Skin of body (tissue), 2 donors: ENCODE measurements around the gene EIF4E. TPM values are rescaled to one million over a fixed set of nuclear protein-coding genes. Genes with fewer than 3 reads are reported as not detected.

ENCODE experiments used
- small RNA-seq: library from RNA; depleted of rRNA; stranded (forward); fragments of <200 nt; gene quantifications from one replicate; pipeline ENCODE3, GENCODE V24; 2014; ENCODE audit warnings: low replicate concordance
- total RNA-seq: library from RNA; depleted of rRNA; stranded (reverse); fragments of >200 nt; gene quantifications from one replicate; pipeline ENCODE4 v1.2.3, GENCODE V29; 2014

The EIF4E gene
- total RNA-seq, 1 donor from 2014 or later, result 125 TPM

Small RNA genes within 50 kb of the gene (small RNA-seq; reads per million reads assigned to genes)
- gene RNU7-149P (not detected), gene TBCAP3 (not detected)

Other genes with a start within 250 kb of the EIF4E start
- gene METAP1, start 66.6 kb upstream of the EIF4E start, total RNA-seq, result 25.3 TPM
- gene ADH5, start 159.7 kb upstream of the EIF4E start, total RNA-seq, result 93.0 TPM
- not detected for gene ADH4, start 215.2 kb upstream of the EIF4E start, total RNA-seq